Epithelial cell of esophagus (primary cell): ENCODE results near the gene COX6B1.

Experiments used
- DNase-seq: peaks from one replicate; pipeline ENCODE4 v3.0.0; 2010; ENCODE audit warnings: low read depth
- H3K4me3 ChIP-seq: 2 replicates; pipeline ENCODE4 v1.5.1; 2011; ENCODE audit warnings: mild to moderate bottlenecking, low read length, control low read depth
- TF ChIP-seq, protein P1 (sequence below): IDR thresholded peaks from 2 replicates; pipeline ENCODE4 v1.5.1; 2011; ENCODE audit warnings: low read depth, mild to moderate bottlenecking, low read length, control low read depth, inconsistent platforms; ENCODE audit not compliant: insufficient read depth; ENCODE audit errors: missing control alignments

COX6B1 gene

DNA sequence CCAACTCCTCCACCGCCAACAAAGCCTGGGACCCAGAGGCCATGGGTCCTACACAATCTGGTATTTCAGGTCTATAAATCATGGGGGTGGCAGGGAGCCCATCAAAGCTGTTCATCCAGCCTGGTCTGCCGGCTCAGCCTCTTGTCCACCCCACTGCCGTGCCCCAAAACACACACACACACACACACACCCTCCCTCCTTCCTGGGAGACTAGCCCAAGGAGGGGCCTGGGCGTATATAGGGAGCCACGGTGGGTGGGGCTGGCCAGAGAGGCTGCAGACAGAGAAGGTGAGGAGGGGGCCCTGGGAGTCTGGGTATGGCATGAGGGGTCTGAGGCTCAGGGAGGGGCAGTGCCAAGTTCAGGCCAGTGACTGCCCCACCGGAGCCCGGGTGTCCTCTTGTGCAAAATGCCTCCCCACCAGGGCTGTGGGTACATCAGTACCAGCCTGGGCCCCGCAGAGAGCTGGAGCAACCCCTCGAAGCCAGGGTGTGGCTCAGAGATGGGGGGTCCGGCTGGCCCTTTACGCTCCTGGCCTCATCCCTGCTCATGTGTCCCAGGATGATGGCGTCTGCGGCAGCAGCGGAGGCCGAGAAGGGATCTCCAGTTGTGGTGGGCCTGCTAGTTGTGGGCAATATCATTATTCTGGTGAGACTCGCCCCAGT, 18.3 kb downstream of the COX6B1 start, which contains the start of gene UPK1A:
UPK1A (plus strand) TSS at position 267 of the 663 bp plus-strand sequence; CDS start at position 563, 296 bp downstream.
- no peak for DNase-seq
- TF ChIP-seq, protein P1, sequence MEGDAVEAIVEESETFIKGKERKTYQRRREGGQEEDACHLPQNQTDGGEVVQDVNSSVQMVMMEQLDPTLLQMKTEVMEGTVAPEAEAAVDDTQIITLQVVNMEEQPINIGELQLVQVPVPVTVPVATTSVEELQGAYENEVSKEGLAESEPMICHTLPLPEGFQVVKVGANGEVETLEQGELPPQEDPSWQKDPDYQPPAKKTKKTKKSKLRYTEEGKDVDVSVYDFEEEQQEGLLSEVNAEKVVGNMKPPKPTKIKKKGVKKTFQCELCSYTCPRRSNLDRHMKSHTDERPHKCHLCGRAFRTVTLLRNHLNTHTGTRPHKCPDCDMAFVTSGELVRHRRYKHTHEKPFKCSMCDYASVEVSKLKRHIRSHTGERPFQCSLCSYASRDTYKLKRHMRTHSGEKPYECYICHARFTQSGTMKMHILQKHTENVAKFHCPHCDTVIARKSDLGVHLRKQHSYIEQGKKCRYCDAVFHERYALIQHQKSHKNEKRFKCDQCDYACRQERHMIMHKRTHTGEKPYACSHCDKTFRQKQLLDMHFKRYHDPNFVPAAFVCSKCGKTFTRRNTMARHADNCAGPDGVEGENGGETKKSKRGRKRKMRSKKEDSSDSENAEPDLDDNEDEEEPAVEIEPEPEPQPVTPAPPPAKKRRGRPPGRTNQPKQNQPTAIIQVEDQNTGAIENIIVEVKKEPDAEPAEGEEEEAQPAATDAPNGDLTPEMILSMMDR = no peak
- no peak within 1 kb of the TSS for H3K4me3 ChIP-seq

DNA sequence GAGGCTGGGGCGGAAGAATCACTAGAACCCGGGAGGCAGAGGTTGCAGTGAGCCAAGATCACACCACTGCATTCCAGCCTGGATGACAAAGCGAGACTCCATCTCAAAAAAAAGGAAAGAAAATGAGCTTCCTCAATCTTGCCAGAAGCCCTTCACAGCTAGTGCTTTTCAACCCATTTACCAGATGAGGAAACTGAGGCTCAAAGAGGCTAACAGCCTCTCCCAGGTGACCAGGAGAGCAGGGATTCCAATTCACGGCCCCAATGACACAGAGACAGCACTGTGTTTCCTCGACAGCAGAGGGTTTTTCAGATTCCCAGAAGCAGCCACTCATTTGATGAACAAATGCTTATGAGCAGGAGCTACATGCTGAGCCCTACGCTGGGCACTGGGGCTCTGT, 21.4 kb downstream of the COX6B1 start:
- H3K4me3 ChIP-seq = no peak overlapping the region
- TF ChIP-seq, protein P1 = no peak
- no peak for DNase-seq

DNA sequence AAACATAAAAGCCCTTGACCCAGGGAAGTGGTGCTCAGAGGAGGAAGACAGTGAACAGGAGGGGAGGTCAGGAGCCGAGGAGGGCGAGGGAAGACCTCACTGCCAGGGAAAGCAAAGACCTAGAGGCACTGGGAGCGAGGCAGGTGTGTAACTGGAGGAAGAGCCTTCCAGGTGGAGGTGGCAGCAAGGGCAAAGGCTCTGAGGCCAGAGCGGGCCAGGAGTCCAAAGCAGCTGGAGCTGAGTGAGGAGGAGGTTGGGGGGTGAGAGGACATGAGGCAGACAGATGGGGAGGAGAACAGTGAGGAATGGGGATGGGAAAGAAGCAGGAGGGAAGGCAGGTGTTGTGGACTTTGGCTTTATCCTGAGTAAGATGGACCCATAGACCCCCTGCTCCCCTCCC, 21.9 kb downstream of the COX6B1 start:
- TF ChIP-seq, protein P1 = no peak
- H3K4me3 ChIP-seq = no peak overlapping the region
- DNase-seq = no peak

DNA sequence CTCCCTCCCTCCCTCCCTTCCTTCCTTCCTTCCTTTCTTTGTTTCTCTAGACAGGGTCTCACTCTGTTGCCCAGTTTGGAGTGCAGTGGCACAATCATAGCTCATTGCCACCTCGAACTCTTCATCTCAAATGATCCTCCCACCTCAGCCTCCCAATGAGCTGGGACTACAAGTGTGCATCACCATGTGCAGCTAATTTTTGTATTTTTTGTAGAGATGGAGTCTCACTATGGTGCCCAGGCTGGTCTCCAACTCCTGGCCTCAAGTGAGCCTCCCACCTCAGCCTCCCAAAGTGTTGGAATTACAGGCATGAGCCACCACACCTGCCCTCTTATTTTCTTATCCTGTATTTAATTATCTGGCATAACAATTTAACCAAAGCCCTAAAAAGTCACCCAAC, 22.6 kb downstream of the COX6B1 start:
- DNase-seq = no peak
- TF ChIP-seq, protein P1 = no peak
- H3K4me3 ChIP-seq = no peak overlapping the region

DNA sequence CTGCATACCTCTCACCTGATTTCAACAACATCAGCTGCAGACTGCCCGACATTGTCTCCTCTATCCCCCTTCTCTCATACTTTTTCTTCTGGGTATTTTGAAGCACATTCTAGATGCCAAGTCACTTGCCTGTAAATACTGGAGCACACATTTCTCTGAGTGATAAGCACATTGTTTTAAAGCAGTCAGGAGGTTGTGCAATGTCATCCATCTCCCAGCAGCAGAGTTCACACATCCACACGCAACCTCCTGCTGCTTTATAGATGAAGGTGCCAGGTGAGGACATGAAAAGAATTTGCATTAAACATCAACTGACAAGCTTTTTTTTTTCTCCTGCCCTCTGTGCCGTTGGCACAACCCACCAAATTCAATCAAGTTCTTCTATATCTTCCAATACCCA, 23.7 kb downstream of the COX6B1 start:
- TF ChIP-seq, protein P1 = no peak
- DNase-seq = peak; percentile 14
- no peak overlapping the region for H3K4me3 ChIP-seq

DNA sequence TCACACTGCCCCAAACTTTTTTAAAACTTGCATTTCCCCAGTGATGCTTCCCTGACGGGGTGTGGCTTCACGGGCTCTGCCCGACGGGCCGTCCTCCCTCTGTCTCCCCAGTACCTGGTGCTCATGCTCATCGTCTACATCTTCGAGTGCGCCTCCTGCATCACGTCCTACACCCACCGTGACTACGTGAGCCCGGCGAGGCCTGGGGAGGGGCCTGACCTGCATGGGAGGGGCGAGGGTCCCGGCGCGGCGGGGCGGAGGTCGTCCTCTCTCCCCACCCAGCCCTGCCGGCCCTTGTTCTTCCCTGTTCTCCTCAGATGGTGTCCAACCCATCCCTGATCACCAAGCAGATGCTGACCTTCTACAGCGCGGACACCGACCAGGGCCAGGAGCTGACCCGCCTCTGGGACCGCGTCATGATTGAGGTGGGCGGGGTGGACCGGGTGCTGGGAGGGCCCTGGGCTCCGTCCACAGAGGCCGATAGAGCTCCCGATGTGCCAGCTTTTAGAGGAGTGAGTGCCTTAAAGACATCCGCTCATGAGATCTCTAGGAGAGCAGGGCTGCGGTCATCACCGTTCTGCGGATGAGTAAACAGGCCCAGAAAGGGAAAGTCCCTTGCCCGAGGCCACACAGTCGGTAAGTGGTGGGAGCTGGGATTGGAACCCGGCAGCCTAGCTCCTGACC, 25.1 kb downstream of the COX6B1 start:
- DNase-seq = peak; percentile 69
- H3K4me3 ChIP-seq = no peak overlapping the region
- TF ChIP-seq, protein P1 = no peak
